Bone marrow (tissue), 2 donors: Measurements from ENCODE around the gene SOX6.
"Not testable (repeated sequence)": the region's sequence is repeated elsewhere in the genome, so short reads cannot be mapped to it uniquely, and the experiment has no call there.

Source experiments
- DNase-seq, 2 donors: peaks; one replicate each; lab custom pipeline; 2025; lab: John Stamatoyannopoulos, UW

Gene SOX6

GRCh38 chr11:15930442-15931025, 425.8 kb downstream of the SOX6 start:
- no peak for DNase-seq

- no peak for DNase-seq
These were observed 426.9 kb downstream of the SOX6 start for GRCh38 chr11:15929371-15929901.

- DNase-seq, result no peak
These were observed 428.5 kb downstream of the SOX6 start for GRCh38 chr11:15927864-15928217.

DNA sequence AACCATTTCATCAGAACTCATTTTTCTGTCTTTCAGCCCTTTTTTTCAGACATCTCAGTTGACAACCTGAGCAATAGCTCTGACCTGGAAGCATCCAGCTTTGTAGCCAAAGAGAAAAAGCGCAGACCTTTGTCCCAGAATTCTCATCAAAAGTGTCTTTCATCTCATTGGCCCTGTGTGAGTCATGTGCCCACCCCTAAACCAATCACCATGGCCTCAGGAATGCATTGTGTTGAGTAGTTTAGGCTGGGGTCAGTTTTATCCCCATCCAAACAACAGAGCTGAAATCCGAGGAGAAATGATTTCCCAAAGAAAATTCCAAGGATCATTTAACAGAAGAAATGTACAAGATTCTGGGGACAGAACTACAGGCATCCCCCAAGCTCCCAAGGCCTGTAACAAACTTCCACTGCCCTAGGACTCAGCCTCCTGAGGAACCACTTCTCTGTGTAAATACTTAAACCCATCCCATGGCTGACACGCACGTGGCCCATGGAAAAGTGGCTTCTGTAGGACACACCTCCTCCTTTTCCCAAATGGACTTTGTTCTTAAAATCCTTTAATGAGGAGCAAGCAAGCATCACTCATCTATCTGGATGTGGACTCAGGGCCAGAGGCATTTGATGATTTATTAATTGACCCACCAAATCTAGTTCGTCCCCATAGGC, 429.0 kb downstream of the SOX6 start:
- no peak for DNase-seq

- no peak for DNase-seq
These were observed 430.3 kb downstream of the SOX6 start for GRCh38 chr11:15926071-15926470.

GRCh38 chr11:15923183-15923582, 433.2 kb downstream of the SOX6 start:
- DNase-seq, result no peak

GRCh38 chr11:15922745-15923144, 433.6 kb downstream of the SOX6 start:
- not testable (repeated sequence) for DNase-seq

DNA sequence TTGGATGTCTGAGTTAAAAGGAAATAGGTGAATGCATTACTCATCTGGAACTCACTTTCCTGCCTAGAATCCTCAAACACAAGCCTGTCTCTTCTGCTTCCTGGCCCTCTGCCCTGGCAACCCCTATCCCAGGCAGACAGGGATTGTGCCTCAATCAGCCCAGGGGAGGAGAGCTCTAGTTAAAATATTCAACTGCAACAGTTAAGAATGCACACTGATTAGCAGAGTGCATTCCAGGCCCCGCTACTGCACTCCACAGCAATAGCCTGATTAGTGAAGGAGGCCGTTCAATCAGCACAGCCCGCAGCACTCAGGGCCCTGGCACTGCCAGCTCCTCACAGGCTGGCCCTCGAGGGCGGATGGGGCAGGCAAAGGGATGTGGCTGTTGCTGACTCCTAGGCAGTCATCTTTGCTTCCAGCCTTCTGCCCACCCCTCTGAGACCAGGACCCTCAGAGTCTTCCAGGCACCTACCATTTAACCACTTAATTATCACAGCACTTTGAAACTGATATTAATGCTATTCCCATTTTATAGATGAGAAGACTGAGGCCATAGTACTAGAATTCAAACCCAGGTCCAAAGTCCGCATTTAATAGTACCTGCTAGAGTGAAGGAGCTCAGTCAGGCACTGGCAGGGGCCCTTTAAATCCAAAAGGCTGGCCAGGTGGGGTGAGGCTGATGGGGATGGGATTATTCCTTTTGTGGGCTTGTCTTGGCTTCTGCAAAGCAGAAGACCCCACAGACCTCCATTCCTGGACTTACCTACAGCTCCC, 435.3 kb downstream of the SOX6 start:
- no peak for DNase-seq

DNA sequence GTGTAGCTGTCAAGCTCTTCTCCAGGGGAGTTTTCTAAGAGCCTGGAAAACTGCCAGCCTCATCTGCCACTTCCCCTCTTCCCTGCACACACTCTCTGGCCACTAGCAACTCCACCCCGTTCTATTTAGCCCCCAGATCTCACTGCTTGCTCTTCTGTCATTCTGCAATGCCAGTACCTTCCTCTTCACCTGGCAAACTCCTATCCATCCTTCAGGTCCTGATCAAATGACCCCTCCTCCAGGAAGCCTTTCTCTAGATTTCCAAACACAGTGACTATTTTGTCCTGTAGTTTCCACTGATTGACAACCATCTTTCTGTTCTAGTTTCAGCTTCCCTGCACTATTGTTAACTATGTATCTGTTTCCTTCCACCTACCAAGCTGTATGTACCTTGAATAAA, 437.7 kb downstream of the SOX6 start:
- DNase-seq, result no peak

DNA sequence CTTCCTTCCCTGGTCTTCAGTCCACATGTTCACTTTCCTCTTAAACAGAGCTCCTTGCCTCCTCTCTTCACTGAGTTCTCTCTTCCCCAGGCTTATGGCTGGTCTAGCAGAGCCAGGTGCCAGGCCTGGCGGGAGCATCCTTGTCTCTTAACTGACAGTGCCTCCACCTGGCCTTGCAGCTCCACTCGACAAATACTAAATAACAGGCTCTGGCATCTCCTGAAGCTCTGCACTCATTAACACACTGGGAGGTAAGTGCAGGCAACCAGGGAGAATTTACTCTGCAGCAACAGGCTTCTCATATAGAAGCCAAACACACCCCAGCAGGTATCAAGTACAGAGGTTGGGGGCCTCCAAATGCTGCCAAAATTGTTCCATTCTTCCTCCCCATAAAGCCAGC, 438.1 kb downstream of the SOX6 start:
- no peak for DNase-seq
